Cerebellar cortex (tissue), 1 donor: ENCODE measurements around the gene ABCF1.
A peak's percentile ranks its signal among the peaks of the same experiment; 100 is the strongest.

Source experiments
- DNase-seq: peaks from one replicate; pipeline ENCODE4 v3.0.0-alpha.2; 2015; ENCODE audit warnings: low spot score

ABCF1 gene

GRCh38 chr6:30601815-30602641, 30.8 kb downstream of the ABCF1 start:
- DNase-seq, result no peak

GRCh38 chr6:30603961-30604360, 32.7 kb downstream of the ABCF1 start:
- DNase-seq, result no peak

- no peak for DNase-seq
These were observed 38.8 kb downstream of the ABCF1 start for GRCh38 chr6:30610065-30610464.

GRCh38 chr6:30611150-30611855, 40.1 kb downstream of the ABCF1 start:
- no peak for DNase-seq

- DNase-seq, result no peak
These were observed 40.6 kb downstream of the ABCF1 start for GRCh38 chr6:30611856-30612194.

- DNase-seq, result peak; percentile 49
These were observed 41.0 kb downstream of the ABCF1 start for GRCh38 chr6:30612213-30612612.

- peak; percentile 33 for DNase-seq
These were observed 41.5 kb downstream of the ABCF1 start for GRCh38 chr6:30612687-30613248.

- DNase-seq, result no peak
These were observed 42.2 kb downstream of the ABCF1 start for GRCh38 chr6:30613251-30614043.

- DNase-seq, result no peak
These were observed 43.0 kb downstream of the ABCF1 start for GRCh38 chr6:30614044-30614842.

- peak; percentile 100 for DNase-seq
These were observed 43.6 kb downstream of the ABCF1 start for GRCh38 chr6:30614843-30615218.

GRCh38 chr6:30615219-30615957, 44.1 kb downstream of the ABCF1 start:
- DNase-seq, result peak; percentile 94

GRCh38 chr6:30615958-30616810, 44.9 kb downstream of the ABCF1 start:
- peak; percentile 71 for DNase-seq

GRCh38 chr6:30616811-30617564, 45.7 kb downstream of the ABCF1 start, which contains the start of gene PPP1R10:
Gene PPP1R10, minus strand, starts transcription at chr6:30617243. Its CDS starts 7,299 bp downstream, at chr6:30609944.
- peak; percentile 100 for DNase-seq

- DNase-seq, result peak; percentile 99
These were observed 46.5 kb downstream of the ABCF1 start, which contains the start of gene MRPS18B for GRCh38 chr6:30617565-30618269. Gene MRPS18B, plus strand, starts transcription at chr6:30617840. Its CDS starts 26 bp downstream, at chr6:30617866.

GRCh38 chr6:30618270-30618797, 47.1 kb downstream of the ABCF1 start:
- DNase-seq, result no peak

GRCh38 chr6:30619561-30619960, 48.3 kb downstream of the ABCF1 start:
- no peak for DNase-seq

- DNase-seq, result no peak
These were observed 54.3 kb downstream of the ABCF1 start for GRCh38 chr6:30625511-30625910.
